Epithelial cell of proximal tubule (primary cell): ENCODE measurements around the gene HBP1. TPM values are rescaled to one million over a fixed set of nuclear protein-coding genes. Genes with fewer than 3 reads are reported as not detected.
"Not testable (repeated sequence)": the region's sequence is repeated elsewhere in the genome, so short reads cannot be mapped to it uniquely, and the experiment has no call there.

Source experiments
- DNase-seq: peaks from one replicate; pipeline ENCODE4 v3.0.0-alpha.2; 2011; ENCODE audit warnings: low read depth
- H3K4me3 ChIP-seq: 2 replicates; pipeline ENCODE4 v1.5.1; 2011; ENCODE audit warnings: low read depth, mild to moderate bottlenecking, low read length
- CTCF ChIP-seq: conservative IDR thresholded peaks from 2 replicates; pipeline ENCODE4 v1.5.1; 2012; ENCODE audit warnings: low read depth, mild to moderate bottlenecking, low read length
- total RNA-seq: library from RNA; depleted of rRNA; stranded (reverse); fragments of >200 nt; gene quantifications from 2 replicates; pipeline ENCODE4 v1.2.3, GENCODE V29; 2015

Gene HBP1
- total RNA-seq, 1 donor from 2014 or later = 34.4 TPM

GRCh38 chr7:107209565-107209964 is 40.8 kb downstream of the HBP1 start:
- no peak for TF ChIP-seq CTCF
- no peak for DNase-seq
- H3K4me3 ChIP-seq = no peak overlapping the region

GRCh38 chr7:107210400-107210799 is 41.6 kb downstream of the HBP1 start:
- no peak overlapping the region for H3K4me3 ChIP-seq
- no peak for TF ChIP-seq CTCF
- no peak for DNase-seq

GRCh38 chr7:107212725-107213124 is 43.9 kb downstream of the HBP1 start:
- no peak for TF ChIP-seq CTCF
- peak overlapping the region; percentile 51 for H3K4me3 ChIP-seq
- no peak for DNase-seq

GRCh38 chr7:107213193-107213788 is 44.5 kb downstream of the HBP1 start:
- no peak for DNase-seq
- TF ChIP-seq CTCF = peak; percentile 71
- H3K4me3 ChIP-seq = peak overlapping the region; percentile 51

- no peak for TF ChIP-seq CTCF
- DNase-seq = no peak
These were observed 45.1 kb downstream of the HBP1 start for GRCh38 chr7:107213945-107214344.

GRCh38 chr7:107219563-107220244 is 50.9 kb downstream of the HBP1 start:
- H3K4me3 ChIP-seq = no peak overlapping the region
- no peak for TF ChIP-seq CTCF
- DNase-seq = no peak

More at GRCh38 chr7:107213945-107214344, 45.1 kb downstream of the HBP1 start:
- no peak overlapping the region for H3K4me3 ChIP-seq

- no peak for DNase-seq
- no peak for TF ChIP-seq CTCF
- no peak overlapping the region for H3K4me3 ChIP-seq
These were observed 51.6 kb downstream of the HBP1 start for GRCh38 chr7:107220356-107220755.

GRCh38 chr7:107220806-107221205 is 52.0 kb downstream of the HBP1 start:
- DNase-seq = not testable (repeated sequence)

More at GRCh38 chr7:107220806-107221205, 52.0 kb downstream of the HBP1 start:
- H3K4me3 ChIP-seq = not testable (repeated sequence)
